SK-MEL-5 (cell line): ENCODE measurements around the gene LRRC8B. TPM values are rescaled to one million over a fixed set of nuclear protein-coding genes. Genes with fewer than 3 reads are reported as not detected.
"Not testable (repeated sequence)": the region's sequence is repeated elsewhere in the genome, so short reads cannot be mapped to it uniquely, and the experiment has no call there.

ENCODE experiments used
- DNase-seq: peaks from one replicate; pipeline ENCODE4 v3.0.0-alpha.2; 2016; ENCODE audit warnings: low read depth, low spot score
- in situ Hi-C: cut with HindIII; loops from 2 replicates; pipeline ENCODE4 v1.10.0; 2016; ENCODE audit warnings: low sequenced_read_pairs, high pct_unique_total_duplicates, low pct_unique_long_range_greater_than_20kb
- total RNA-seq: library from RNA; depleted of rRNA; stranded (reverse); fragments of >200 nt; shearing (Covaris generic); gene quantifications from 2 replicates; pipeline ENCODE4 v1.2.3, GENCODE V29; 2014

The LRRC8B gene
- total RNA-seq, 1 experiment from 2014 or later: 3.9 TPM

GRCh38 chr1:89565521-89565920 lies 40.9 kb downstream of the LRRC8B start:
- in situ Hi-C loops: no loop called here
- no peak for DNase-seq

GRCh38 chr1:89566761-89567174 lies 42.1 kb downstream of the LRRC8B start:
- in situ Hi-C loops: no loop called here

GRCh38 chr1:89567797-89568196 lies 43.2 kb downstream of the LRRC8B start:
- DNase-seq: no peak
- in situ Hi-C loops: no loop called here

More at GRCh38 chr1:89566761-89567174, 42.1 kb downstream of the LRRC8B start:
- DNase-seq: no peak

- in situ Hi-C loops: no loop called here
- DNase-seq: no peak
Measured at GRCh38 chr1:89573410-89573809, 48.8 kb downstream of the LRRC8B start.

- no peak for DNase-seq
- in situ Hi-C loops: no loop called here
Measured at GRCh38 chr1:89574621-89575020, 50.0 kb downstream of the LRRC8B start.

GRCh38 chr1:89575207-89575606 lies 50.6 kb downstream of the LRRC8B start:
- DNase-seq: no peak
- in situ Hi-C loops: no loop called here

- in situ Hi-C loops: no loop called here
- no peak for DNase-seq
Measured at GRCh38 chr1:89576013-89576412, 51.4 kb downstream of the LRRC8B start.

- no peak for DNase-seq
- in situ Hi-C loops: no loop called here
Measured at GRCh38 chr1:89578151-89578550, 53.5 kb downstream of the LRRC8B start.

GRCh38 chr1:89578946-89579684 lies 54.5 kb downstream of the LRRC8B start:
- no peak for DNase-seq
- in situ Hi-C loops: no loop called here

- DNase-seq: no peak
- in situ Hi-C loops: no loop called here
Measured at GRCh38 chr1:89580036-89580435, 55.4 kb downstream of the LRRC8B start.

- DNase-seq: no peak
- in situ Hi-C loops: no loop called here
Measured at GRCh38 chr1:89581859-89582258, 57.2 kb downstream of the LRRC8B start.

GRCh38 chr1:89582571-89582970 lies 57.9 kb downstream of the LRRC8B start:
- no peak for DNase-seq
- in situ Hi-C loops: no loop called here

- DNase-seq: no peak
- in situ Hi-C loops: no loop called here
Measured at GRCh38 chr1:89584211-89584610, 59.6 kb downstream of the LRRC8B start.

GRCh38 chr1:89584781-89585180 lies 60.2 kb downstream of the LRRC8B start:
- DNase-seq: no peak
- in situ Hi-C loops: no loop called here

- no peak for DNase-seq
- in situ Hi-C loops: no loop called here
Measured at GRCh38 chr1:89587729-89588161, 63.1 kb downstream of the LRRC8B start.

- in situ Hi-C loops: no loop called here
- DNase-seq: no peak
Measured at GRCh38 chr1:89588480-89588879, 63.9 kb downstream of the LRRC8B start.

- in situ Hi-C loops: no loop called here
- DNase-seq: no peak
Measured at GRCh38 chr1:89589515-89589914, 64.9 kb downstream of the LRRC8B start.

- DNase-seq: no peak
- in situ Hi-C loops: no loop called here
Measured at GRCh38 chr1:89590341-89591080, 65.9 kb downstream of the LRRC8B start.

GRCh38 chr1:89592861-89593302 lies 68.3 kb downstream of the LRRC8B start:
- in situ Hi-C loops, DNase-seq: not testable (repeated sequence)
